Measurements from ENCODE around the gene DND1. TPM values are rescaled to one million over a fixed set of nuclear protein-coding genes. Genes with fewer than 3 reads are reported as not detected.
"Not testable (repeated sequence)": the region's sequence is repeated elsewhere in the genome, so short reads cannot be mapped to it uniquely, and the experiment has no call there.

DND1 gene
- total RNA-seq, 1 donor from 2014 or later, result 0.13 TPM

- DNase-seq (ENCODE audit: low read depth, low spot score), result no peak
Observed at GRCh38 chr5:140672455-140673186, 755 bp downstream of the DND1 start.

GRCh38 chr5:140671472-140672125 is 1.8 kb downstream of the DND1 start:
- no peak for DNase-seq (ENCODE audit: low read depth, low spot score)

DNA sequence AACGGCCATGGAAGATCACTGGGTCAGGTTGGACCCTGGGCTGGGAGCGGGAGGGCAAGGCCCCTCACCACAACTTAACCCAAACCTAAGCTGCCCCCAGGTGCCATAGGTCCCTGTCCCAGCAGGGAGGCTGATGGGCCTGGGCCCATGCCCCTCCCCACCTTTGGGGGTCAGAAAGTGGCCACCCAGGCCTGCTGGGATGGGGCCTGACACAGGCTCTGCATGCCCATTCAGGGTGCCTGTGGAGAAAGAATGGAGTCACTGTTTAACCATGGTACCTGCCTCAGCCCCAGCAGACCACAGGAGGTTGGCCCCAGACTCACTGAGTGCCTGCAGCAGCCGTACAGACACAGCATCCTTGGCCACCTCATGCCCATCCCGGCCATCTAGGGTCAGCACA is 2.3 kb downstream of the DND1 start:
- not testable (repeated sequence) for DNase-seq (ENCODE audit: low read depth, low spot score)

DNA sequence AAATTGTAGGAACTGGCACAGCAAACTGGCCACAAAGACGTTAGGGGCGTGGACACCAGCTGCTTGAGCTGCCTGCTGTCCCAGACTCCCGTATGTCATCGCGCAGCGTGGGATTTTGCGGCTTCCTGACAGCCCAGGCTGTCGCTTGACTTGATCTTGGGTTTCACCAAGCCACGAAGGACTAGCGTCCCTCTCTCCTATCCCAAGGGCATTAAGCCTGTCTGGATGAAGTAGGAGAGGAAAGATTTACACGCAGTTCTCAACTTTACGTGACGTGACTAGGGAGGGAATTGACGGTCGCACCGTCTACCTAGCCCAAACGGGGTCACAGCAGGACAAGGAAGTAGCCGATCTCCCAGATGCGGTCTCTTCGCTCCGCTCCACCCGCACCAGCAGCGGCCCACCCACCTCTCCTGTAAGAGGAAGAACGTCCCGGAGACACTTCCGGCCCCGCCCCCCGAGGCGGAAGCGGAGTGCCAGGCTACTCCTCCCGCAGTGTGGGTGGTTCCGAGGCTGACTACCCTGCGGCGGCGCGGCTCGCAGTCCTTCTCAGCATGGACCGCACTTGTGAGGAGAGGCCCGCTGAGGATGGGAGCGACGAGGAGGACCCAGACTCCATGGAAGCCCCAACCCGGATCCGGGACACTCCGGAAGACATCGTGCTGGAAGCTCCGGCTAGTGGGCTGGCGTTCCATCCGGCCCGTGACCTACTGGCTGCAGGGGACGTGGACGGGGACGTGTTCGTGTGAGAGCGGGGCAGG is 8.8 kb downstream of the DND1 start, which contains the start of gene WDR55:
Gene WDR55, plus strand, starts transcription at position 546 of the 761 bp plus-strand sequence. Its CDS starts 9 bp downstream, at position 555.
- DNase-seq (ENCODE audit: low read depth, low spot score), result peak; percentile 62

- no peak for DNase-seq (ENCODE audit: low read depth, low spot score)
Observed at GRCh38 chr5:140664030-140664358, 9.4 kb downstream of the DND1 start.

DNA sequence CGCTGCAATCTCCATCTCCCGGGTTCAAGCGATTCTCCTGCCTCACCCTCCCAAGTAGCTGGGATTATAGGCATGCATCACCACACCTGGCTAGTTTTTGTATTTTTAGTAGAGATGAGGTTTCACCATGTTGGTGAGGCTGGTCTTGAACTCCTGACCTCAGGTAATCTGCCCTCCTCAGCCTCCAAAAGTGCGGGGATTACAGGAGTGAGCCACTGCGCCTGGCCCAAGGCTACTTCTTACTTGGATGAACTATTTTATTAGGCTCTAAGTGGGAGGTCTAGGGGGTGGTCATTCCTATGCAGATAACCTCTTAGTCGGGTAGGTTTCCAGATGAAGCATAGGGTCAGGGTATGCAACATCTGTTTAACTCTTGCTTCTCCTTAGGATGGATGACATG is 13.0 kb downstream of the DND1 start:
- DNase-seq (ENCODE audit: low read depth, low spot score), result not testable (repeated sequence)

DNA sequence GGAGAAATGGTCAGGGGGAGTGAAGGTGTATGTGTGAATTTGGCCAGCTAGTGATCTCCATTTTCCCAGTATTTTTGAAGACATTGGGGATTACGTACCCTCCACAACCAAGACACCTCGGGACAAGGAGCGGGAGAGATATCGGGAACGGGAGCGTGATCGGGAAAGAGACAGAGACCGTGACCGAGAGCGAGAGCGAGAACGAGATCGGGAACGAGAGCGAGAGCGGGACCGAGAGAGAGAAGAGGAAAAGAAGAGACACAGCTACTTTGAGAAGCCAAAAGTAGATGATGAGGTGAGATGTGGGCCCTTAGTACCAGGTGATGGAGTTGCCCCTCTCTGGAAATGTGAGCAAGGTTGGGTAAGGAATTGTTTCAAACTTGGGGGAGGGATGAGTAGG is 14.5 kb downstream of the DND1 start:
- no peak for DNase-seq (ENCODE audit: low read depth, low spot score)

DNA sequence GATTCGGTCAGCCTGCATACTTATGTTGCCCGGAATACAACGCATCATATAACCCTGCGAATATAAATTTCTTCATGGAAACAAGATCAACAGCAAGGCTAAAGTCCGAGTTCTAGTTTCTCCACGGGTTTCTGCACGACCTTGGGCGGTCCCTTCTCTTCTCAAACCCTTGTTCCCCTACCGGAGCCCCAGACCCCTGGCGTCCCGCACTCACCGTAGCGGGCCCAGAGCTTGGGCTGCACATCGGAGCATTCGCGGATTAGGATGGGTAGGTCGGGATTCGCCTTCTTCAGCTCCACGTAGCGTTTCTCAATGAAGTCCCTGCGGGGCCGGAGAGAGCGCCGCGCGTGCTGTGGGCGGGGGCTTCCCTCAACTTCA is 26.3 kb downstream of the DND1 start:
- DNase-seq (ENCODE audit: low read depth, low spot score), result no peak

DNA sequence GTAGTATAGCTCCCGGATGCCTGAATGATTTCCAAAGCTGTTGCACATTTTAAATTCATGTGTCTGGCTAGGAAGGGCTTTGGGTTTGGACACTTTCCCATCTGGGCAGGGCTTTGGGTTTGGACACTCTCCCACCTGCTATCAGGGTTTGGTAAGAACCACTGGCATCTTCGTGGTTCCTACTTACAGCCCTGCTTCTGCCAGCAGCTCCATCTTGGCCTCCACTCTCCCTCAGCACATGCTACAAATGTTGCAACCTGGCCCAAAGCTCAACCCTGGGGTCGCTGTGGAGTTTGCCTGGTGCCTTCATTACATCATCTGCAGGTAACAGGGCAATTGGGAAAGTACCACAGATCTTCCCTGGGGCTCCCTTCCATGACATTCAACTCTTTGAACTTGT is 30.7 kb downstream of the DND1 start:
- no peak for DNase-seq (ENCODE audit: low read depth, low spot score)

GRCh38 chr5:140641716-140642115 is 31.7 kb downstream of the DND1 start:
- DNase-seq (ENCODE audit: low read depth, low spot score), result no peak

- peak; percentile 79 for DNase-seq (ENCODE audit: low read depth, low spot score)
Observed at GRCh38 chr5:140639148-140639981, 34.0 kb downstream of the DND1 start, which contains the start of gene TMCO6. Gene TMCO6 (plus strand): TSS chr5:140639451. CDS start chr5:140639528, 77 bp downstream.

GRCh38 chr5:140638898-140639147 is 34.6 kb downstream of the DND1 start:
- DNase-seq (ENCODE audit: low read depth, low spot score), result not testable (repeated sequence)

- no peak for DNase-seq (ENCODE audit: low read depth, low spot score)
Observed at GRCh38 chr5:140637371-140638100, 35.8 kb downstream of the DND1 start.

DNA sequence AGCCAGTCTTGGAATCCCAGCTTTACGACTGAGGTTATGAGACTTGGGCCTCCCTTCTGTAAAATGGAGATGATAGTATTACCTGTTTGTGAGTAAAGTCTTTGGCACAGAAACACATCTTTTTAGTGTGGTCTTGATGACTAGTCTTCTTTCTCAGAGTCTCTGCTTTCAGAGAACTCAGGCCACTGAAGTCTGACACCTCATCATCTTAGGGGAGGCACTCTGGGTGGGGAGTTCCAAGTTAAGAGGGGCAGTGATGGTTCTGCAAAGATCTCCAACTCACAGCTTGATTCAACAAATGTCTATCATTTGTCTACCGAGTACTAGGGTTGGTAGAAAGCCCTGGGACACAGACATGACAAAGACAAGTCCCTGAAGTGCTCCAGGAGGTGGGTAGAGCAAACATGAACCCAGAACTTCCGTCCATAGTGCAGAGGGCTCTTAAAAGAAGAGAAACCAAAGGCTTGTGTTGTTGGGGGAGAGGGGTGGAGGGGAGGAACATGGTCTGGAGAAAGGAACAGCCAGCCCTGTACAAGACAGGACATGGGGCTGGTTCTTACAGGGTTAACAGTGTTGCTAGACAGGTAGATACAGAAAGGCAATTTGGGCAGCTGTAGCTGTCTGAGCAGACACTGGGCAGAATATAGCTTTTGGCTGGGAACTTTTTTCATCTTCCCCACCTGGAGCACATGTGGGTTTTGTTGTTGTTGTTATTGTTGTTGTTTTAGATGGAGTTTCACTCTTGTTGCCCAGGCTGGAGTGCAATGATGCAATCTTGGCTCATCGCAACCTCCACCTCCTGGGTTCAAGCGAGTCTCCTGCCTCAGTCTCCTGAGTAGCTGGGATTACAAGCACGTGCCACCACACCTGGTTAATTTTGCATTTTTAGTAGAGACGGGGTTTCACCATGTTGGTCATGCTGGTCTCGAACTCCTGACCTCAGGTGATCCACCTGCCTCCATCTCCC is 37.8 kb downstream of the DND1 start:
- no peak for DNase-seq (ENCODE audit: low read depth, low spot score)

- no peak for DNase-seq (ENCODE audit: low read depth, low spot score)
Observed at GRCh38 chr5:140634103-140634502, 39.3 kb downstream of the DND1 start.

DNA sequence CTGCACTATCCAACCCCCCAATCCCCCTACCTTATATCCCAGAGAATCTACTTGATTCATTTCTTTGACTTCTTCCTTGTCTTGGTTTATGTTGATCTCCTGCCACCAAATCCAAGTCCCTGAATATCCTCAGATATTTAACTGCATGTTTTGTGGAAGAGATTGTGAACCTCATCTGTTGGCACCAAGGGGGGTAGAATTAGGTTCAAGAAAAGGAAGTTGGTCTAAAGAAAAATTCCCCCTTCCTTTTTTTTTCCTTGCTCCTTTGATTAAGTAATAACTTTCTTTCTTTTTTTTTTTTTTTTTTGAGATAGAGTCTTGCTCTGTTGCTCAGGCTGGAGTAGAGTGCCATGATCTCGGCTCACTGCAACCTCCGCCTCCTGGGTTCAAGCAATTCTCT is 39.9 kb downstream of the DND1 start:
- no peak for DNase-seq (ENCODE audit: low read depth, low spot score)

GRCh38 chr5:140633021-140633471 is 40.3 kb downstream of the DND1 start, which contains the start of gene CD14:
Gene CD14 (minus strand): TSS chr5:140633175. CDS start chr5:140633071, 104 bp downstream.
- DNase-seq (ENCODE audit: low read depth, low spot score), result no peak

DNA sequence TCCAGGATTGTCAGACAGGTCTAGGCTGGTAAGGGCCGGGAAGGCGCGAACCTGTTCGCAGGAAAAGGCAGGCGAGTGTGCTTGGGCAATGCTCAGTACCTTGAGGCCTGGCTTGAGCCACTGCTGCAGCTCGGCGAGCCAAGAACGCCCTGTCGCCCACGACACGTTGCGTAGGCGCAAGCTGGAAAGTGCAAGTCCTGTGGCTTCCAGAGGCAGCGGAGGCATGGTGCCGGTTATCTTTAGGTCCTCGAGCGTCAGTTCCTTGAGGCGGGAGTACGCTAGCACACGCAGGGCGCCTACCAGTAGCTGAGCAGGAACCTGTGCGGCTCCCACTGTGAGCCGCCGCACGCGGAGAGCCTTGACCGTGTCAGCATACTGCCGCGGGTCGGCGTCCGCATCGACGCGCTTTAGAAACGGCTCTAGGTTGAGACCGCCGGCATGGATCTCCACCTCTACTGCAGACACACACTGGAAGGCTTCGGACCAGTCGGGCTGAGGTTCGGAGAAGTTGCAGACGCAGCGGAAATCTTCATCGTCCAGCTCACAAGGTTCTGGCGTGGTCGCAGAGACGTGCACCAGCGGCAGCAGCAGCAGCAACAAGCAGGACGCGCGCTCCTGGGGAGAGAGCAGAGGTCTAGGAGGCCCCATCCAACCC is 40.9 kb downstream of the DND1 start:
- DNase-seq (ENCODE audit: low read depth, low spot score), result no peak

DNA sequence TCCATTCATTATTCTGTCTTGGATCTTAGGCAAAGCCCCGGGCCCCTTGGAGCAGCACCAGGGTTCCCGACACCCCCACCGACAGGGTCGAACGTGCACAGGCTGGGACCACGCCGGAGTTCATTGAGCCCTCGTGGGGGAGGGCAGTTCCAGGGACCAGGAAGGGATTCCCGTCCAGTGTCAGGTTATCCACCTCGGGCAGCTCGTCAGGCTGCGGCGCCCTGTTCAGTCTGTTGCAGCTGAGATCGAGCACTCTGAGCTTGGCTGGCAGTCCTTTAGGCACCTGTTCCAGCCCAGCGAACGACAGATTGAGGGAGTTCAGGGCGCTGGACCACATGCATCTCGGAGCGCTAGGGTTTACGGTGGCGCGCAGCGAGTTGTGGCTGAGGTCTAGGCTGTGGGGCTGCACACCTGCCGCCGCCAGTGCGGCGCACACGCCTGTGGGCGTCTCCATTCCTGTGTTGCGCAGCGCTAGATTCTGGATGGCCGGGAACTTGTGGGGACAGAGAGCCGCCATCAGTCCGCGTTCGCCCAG is 41.5 kb downstream of the DND1 start:
- no peak for DNase-seq (ENCODE audit: low read depth, low spot score)
